Kasumi-1 (cell line): ENCODE data around the gene RBMY1D.
"Not testable (repeated sequence)": the region's sequence is repeated elsewhere in the genome, so short reads cannot be mapped to it uniquely, and the experiment has no call there.

Experiments
- DNase-seq, 2 experiments: peaks; one replicate each; lab custom pipeline; 2025; lab: John Stamatoyannopoulos, UW

RBMY1D gene

GRCh38 chrY:21894426-21894825 lies at the start of gene RBMY1D:
RBMY1D (minus strand) TSS chrY:21894526; CDS start chrY:21892513, 2,013 bp downstream.
- not testable (repeated sequence) for DNase-seq

GRCh38 chrY:21917932-21918331 lies 23.6 kb upstream of the RBMY1D start, which contains the start of gene RBMY1E:
RBMY1E (minus strand) TSS chrY:21918032; CDS start chrY:21916054, 1,978 bp downstream.
- not testable (repeated sequence) for DNase-seq

- not testable (repeated sequence) for DNase-seq
Measured at GRCh38 chrY:21869407-21870076, 24.8 kb downstream of the RBMY1D start.

GRCh38 chrY:21845481-21845880 lies 48.8 kb downstream of the RBMY1D start:
- no peak for DNase-seq

DNA sequence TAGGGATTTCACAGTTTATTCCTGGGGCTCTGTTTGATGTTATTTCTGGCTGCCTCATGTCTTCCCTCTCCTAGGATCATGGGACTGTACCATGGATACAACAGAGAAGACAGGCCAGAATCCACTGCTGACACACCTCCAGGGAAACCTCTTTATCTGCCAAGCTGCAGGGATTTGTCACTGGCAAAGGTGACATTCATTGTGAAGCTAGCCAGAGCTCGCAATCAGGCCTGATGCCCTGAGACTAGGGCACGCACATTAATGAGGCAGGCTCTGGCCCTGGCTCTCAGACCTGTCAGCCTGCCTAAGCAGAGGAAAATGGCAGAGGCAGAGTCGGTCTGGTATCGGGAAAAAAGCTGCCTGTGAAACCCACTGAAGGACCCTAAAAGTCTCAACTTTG lies 52.2 kb downstream of the RBMY1D start:
- DNase-seq = no peak

DNA sequence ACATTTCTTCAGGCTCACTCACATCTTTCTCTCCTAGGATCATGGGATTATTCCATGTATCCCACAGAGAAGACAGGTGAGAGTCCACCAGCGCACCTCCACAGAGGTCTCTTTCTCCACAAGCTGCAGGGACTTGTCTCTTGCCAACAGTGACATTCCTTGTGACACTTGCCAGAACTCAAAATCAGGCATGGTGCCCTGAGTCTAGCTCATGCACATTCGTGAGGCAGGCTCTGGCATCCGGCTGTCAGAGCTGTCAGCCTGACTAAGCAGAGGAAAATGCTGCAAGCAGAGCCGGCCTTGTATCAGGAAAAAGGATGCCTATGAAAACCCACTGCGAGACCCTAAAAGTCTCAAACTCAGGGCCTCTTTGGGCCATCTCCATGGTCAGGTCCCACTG lies 54.8 kb downstream of the RBMY1D start:
- no peak for DNase-seq

GRCh38 chrY:21836343-21836742 lies 58.0 kb downstream of the RBMY1D start:
- DNase-seq = no peak

GRCh38 chrY:21835052-21835451 lies 59.3 kb downstream of the RBMY1D start:
- no peak for DNase-seq
